ENCODE measurements around the gene LONRF3.

LONRF3 gene

DNA sequence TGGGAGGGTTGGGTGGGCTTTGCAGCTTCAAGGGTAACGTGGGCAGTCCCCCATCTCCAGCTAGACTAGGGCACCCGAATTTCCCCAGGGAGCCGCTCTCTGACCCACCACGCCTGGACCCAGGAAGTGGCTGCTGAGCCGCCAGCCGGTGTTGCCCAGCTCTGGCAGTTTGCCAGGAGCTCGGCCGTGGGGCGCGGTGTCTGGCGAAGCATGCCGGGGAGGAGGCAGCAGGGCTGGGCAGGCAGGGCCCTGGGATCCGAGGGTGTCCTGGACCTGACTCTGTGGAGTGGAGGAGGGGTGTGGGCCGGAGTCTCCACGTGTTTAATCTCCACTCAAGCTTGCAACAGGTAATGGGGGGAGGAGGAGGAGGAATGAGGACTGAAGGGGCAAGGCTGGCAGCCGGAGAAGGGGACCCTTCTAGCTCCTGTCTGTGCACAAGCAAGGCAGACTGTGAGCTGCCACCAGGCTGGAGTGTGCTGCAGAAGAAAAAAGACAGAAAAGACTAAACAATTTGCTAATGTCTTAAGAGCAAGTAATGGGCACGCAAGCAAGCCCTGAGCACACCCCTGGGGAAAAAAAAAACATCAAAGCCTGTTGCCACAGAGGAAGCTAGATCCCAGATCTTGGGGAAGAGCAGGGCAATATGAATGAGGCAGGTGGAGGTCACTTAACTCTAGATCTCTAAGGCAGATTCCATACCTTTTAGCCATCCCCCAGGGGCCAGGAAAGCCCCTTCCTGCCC is 2.4 kb downstream of the LONRF3 start:
- no peaks in the 10 kb centered on the region for H3K36me3 ChIP-seq (ENCODE audit: insufficient read depth)
- H4K20me1 ChIP-seq (ENCODE audit: insufficient read depth), result no peaks in the 10 kb centered on the region
- H3K4me1 ChIP-seq (ENCODE audit: low read depth, poor library complexity, severe bottlenecking), result peaks cover 10% of the 10 kb centered on the region
- H3K4me2 ChIP-seq, result peak overlapping the region; percentile 71; the same call in 1 of the 2 replicates
- peak overlapping the region; percentile 57; the same call in 1 of the 2 replicates for H2AFZ ChIP-seq (ENCODE audit: low read depth)
- H3K9ac ChIP-seq, result peak overlapping the region; percentile 86
- H3K27me3 ChIP-seq (ENCODE audit: insufficient read depth, low read depth), result no peaks in the 10 kb centered on the region
- TF ChIP-seq, protein P1, sequence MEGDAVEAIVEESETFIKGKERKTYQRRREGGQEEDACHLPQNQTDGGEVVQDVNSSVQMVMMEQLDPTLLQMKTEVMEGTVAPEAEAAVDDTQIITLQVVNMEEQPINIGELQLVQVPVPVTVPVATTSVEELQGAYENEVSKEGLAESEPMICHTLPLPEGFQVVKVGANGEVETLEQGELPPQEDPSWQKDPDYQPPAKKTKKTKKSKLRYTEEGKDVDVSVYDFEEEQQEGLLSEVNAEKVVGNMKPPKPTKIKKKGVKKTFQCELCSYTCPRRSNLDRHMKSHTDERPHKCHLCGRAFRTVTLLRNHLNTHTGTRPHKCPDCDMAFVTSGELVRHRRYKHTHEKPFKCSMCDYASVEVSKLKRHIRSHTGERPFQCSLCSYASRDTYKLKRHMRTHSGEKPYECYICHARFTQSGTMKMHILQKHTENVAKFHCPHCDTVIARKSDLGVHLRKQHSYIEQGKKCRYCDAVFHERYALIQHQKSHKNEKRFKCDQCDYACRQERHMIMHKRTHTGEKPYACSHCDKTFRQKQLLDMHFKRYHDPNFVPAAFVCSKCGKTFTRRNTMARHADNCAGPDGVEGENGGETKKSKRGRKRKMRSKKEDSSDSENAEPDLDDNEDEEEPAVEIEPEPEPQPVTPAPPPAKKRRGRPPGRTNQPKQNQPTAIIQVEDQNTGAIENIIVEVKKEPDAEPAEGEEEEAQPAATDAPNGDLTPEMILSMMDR (conservative IDR thresholded peaks at IDR 0.05; ENCODE audit: low read depth, low read length), result no peak
- H3K4me3 ChIP-seq (IDR thresholded peaks at IDR 0.05; ENCODE audit: insufficient read depth, low read depth, low read length), result no peak overlapping the region
- H3K79me2 ChIP-seq (ENCODE audit: insufficient read depth, low read depth), result peaks cover 26% of the 10 kb centered on the region; the same call in 1 of the 2 replicates
- peak overlapping the region; percentile 77 for H3K27ac ChIP-seq

DNA sequence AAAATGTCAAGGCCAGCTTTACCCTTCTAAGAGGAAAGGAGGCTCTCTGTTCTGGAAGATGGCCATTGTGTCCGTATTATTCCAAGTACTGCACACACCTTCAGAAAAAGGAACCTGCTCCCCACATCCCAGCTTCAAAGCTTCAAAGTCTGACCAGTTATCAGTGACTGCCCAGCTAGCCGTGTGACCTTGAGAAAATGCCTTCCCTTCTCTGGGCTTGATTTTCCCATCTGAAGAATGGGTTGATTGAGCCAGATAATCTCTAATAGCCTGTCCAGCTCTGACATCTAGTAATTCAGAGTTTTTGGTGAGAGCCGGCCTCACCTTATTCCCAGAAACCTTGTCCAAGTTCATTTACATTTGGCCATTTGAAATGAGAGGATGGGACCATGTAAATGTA is 3.0 kb downstream of the LONRF3 start:
- no peak overlapping the region for H3K9ac ChIP-seq
- H3K4me3 ChIP-seq (IDR thresholded peaks at IDR 0.05; ENCODE audit: insufficient read depth, low read depth, low read length), result no peak overlapping the region
- peaks cover 26% of the 10 kb centered on the region; the same call in 1 of the 2 replicates for H3K79me2 ChIP-seq (ENCODE audit: insufficient read depth, low read depth)
- H4K20me1 ChIP-seq (ENCODE audit: insufficient read depth), result no peaks in the 10 kb centered on the region
- H3K27me3 ChIP-seq (ENCODE audit: insufficient read depth, low read depth), result no peaks in the 10 kb centered on the region
- TF ChIP-seq, protein P1 (conservative IDR thresholded peaks at IDR 0.05; ENCODE audit: low read depth, low read length), result no peak
- peak overlapping the region; percentile 71; the same call in 1 of the 2 replicates for H3K4me2 ChIP-seq
- no peaks in the 10 kb centered on the region for H3K36me3 ChIP-seq (ENCODE audit: insufficient read depth)
- H3K4me1 ChIP-seq (ENCODE audit: low read depth, poor library complexity, severe bottlenecking), result peaks cover 10% of the 10 kb centered on the region
- H3K27ac ChIP-seq, result no peak overlapping the region
- H2AFZ ChIP-seq (ENCODE audit: low read depth), result no peak overlapping the region

DNA sequence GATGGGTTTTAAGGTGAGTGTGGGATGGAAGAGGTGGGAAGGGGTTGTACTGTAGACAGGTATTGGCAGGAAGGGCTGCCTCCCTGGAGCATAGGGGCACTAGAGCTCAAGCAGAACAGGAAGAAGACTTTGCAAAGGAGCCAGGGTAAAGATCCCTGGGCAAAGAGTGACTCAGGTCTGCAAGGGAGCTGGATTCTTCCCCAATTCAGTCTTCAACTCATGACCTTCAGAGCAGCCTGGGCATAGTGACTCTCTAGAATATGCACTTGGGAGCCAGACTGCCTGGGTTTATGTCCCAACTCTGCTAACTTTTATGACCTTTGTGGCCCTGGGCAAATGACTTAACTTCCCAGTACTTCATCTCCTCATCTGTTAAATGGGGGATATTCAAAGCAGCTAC is 4.0 kb downstream of the LONRF3 start:
- Histone ChIP-seq H2AFZ (ENCODE audit: low read depth) (no peak overlapping the region), H3K36me3 (ENCODE audit: insufficient read depth) (no peaks in the 10 kb centered on the region), H3K4me2 (no peak overlapping the region), H3K27me3 (ENCODE audit: insufficient read depth, low read depth) (no peaks in the 10 kb centered on the region), H4K20me1 (ENCODE audit: insufficient read depth) (no peaks in the 10 kb centered on the region), H3K27ac (no peak overlapping the region), H3K4me1 (ENCODE audit: low read depth, poor library complexity, severe bottlenecking) (peaks cover 10% of the 10 kb centered on the region), H3K9ac (no peak overlapping the region), H3K79me2 (ENCODE audit: insufficient read depth, low read depth) (peaks cover 26% of the 10 kb centered on the region; the same call in 1 of the 2 replicates), H3K4me3 (IDR thresholded peaks at IDR 0.05; ENCODE audit: insufficient read depth, low read depth, low read length) (no peak overlapping the region)
- TF ChIP-seq, protein P1 (conservative IDR thresholded peaks at IDR 0.05; ENCODE audit: low read depth, low read length), result no peak

DNA sequence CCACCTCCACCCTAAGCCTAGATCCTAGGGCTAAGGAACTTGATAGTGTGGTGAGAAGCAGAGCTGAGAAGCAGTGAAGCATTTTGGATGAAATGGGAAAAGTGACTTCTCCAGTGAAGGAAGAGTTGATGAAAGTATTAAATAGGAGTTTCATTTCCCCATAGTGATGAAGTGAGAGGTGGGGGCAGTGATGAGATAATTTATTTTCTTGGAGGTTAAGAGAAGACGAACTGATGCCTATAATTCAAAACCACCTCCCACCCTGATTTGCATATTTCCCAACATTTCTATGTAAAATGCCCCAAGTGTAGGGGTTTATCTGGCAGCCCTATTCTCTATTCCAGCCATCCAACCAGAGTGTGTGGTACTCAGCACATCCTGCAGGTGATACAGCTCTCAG is 6.3 kb downstream of the LONRF3 start:
- no peak overlapping the region for H3K9ac ChIP-seq
- no peak overlapping the region for H3K27ac ChIP-seq
- no peaks in the 10 kb centered on the region for H3K36me3 ChIP-seq (ENCODE audit: insufficient read depth)
- no peaks in the 10 kb centered on the region for H4K20me1 ChIP-seq (ENCODE audit: insufficient read depth)
- no peaks in the 10 kb centered on the region for H3K27me3 ChIP-seq (ENCODE audit: insufficient read depth, low read depth)
- peaks cover 10% of the 10 kb centered on the region for H3K4me1 ChIP-seq (ENCODE audit: low read depth, poor library complexity, severe bottlenecking)
- no peak overlapping the region for H3K4me2 ChIP-seq
- no peak overlapping the region for H3K4me3 ChIP-seq (IDR thresholded peaks at IDR 0.05; ENCODE audit: insufficient read depth, low read depth, low read length)
- TF ChIP-seq, protein P1 (conservative IDR thresholded peaks at IDR 0.05; ENCODE audit: low read depth, low read length), result no peak
- no peak overlapping the region for H2AFZ ChIP-seq (ENCODE audit: low read depth)
- peaks cover 25% of the 10 kb centered on the region; the same call in 1 of the 2 replicates for H3K79me2 ChIP-seq (ENCODE audit: insufficient read depth, low read depth)
